Ovary (tissue), 9 donors: ENCODE results near the gene ZNF32. TPM values are rescaled to one million over a fixed set of nuclear protein-coding genes. Genes with fewer than 3 reads are reported as not detected.

Experiments used
- DNase-seq, 5 donors: peaks; one replicate each; pipeline ENCODE4 v3.0.0-alpha.2; 2019 to 2020
- H3K27ac ChIP-seq, 2 donors: fragments of 200-600 bp; one replicate each; pipeline versions ENCODE4 v1.5.1 to v1.8.0; 2019 to 2022
- H3K27me3 ChIP-seq: fragments of 200-600 bp; one replicate; pipeline ENCODE4 v1.8.0; 2022
- H3K36me3 ChIP-seq: fragments of 200-600 bp; sonication (generic); one replicate; pipeline ENCODE4 v1.5.1; 2019
- H3K4me1 ChIP-seq: one replicate; pipeline ENCODE4 v1.8.1; 2013; ENCODE audit warnings: mild to moderate bottlenecking, moderate library complexity; ENCODE audit not compliant: insufficient read depth
- H3K4me3 ChIP-seq: fragments of 200-600 bp; sonication (generic); one replicate; pipeline ENCODE4 v1.5.1; 2017
- H3K9me3 ChIP-seq, 2 donors: fragments of 200-600 bp in 1 of 2; sonication (generic) in 1 of 2; one replicate each; pipeline versions ENCODE4 v1.5.1 to v1.8.1; 2013 to 2019; ENCODE audit warnings: mild to moderate bottlenecking in 1 of 2, moderate library complexity in 1 of 2
- EP300 ChIP-seq: sonication (generic); formaldehyde crosslinking; IDR thresholded peaks from one replicate; pipeline ENCODE4 v1.6.1; 2017; ENCODE audit warnings: antibody characterized with exemption
- POLR2A ChIP-seq: fragments of 450-650 bp; IDR thresholded peaks from one replicate; pipeline ENCODE4 v1.6.1; 2017; ENCODE audit warnings: antibody characterized with exemption, mild to moderate bottlenecking, moderate library complexity
- WGBS, 3 donors: extraction: QIAGEN DNeasy Blood & Tissue Kit in 1 of 3; methylation state at CpG; one replicate each; pipeline versions ENCODE4 v1.1.5 to v1.1.7; 2013 to 2017; 5-methylcytosine and 5-hydroxymethylcytosine counted together
- intact Hi-C, 4 donors: fragments of 100-400 bp; cut with DNase I; formaldehyde crosslinking; loops; one replicate each; pipeline versions ENCODE4 v1.11.0 to v1.15.1; 2022 to 2023
- polyA plus RNA-seq, 2 donors: library from polyadenylated mRNA; stranded (reverse); fragments of 200-250 nt in 1 of 2; fragments of 350-450 nt in 1 of 2; fragmentation: Illumina TruSeq in 1 of 2; extraction: RNeasy Lipid Tissue Mini Kit (QIAGEN cat#74804) in 1 of 2; gene quantifications; one replicate each; pipeline ENCODE4 v1.2.3, GENCODE V29; 2013 to 2014
- total RNA-seq, 7 donors: library from RNA; depleted of rRNA in 2 of 7; stranded (reverse); fragments of >200 nt in 2 of 7; fragmentation: NEBNext Ultra II Directional in 3 of 7; extraction: Animal tissue kit (Norgen Biotek cat#: 25700) in 3 of 7; gene quantifications; one replicate each; pipeline versions ENCODE4 v1.1.0 to v1.2.4, GENCODE V29; 2016 to 2023
- TF ChIP-seq, protein P1 (sequence below), 3 donors: fragments of 450-650 bp in 2 of 3; fragments of 200-600 bp in 1 of 3; IDR thresholded peaks; one replicate each; pipeline versions ENCODE4 v1.5.1 to v1.8.0; 2016 to 2022; ENCODE audit warnings: antibody characterized with exemption in 3 of 3, mild to moderate bottlenecking in 1 of 3
- donor health status: DM: no; HTN: no; CAD: no; lungs with moderate emphysema.
- donor health status: DM: no; HTN: no; CAD: no.
- donor health status: Bipolar disorder and iron deficiency.
- donor health status: DM: yes; HTN: yes; CAD: no.
- donor health status: DM: no; HTN: no; CAD: no.
- donor health status: DM: yes; HTN: yes; CAD: no.

ZNF32 gene
- total and polyA plus RNA-seq, 9 donors = 31.8 to 73.1 (median 53.5) TPM

GRCh38 chr10:43688348-43688892, 39.7 kb upstream of the ZNF32 start:
- H3K4me1 ChIP-seq = peaks cover 10% of the 10 kb centered on the region
- no peak overlapping the region for H3K4me3 ChIP-seq
- no peaks in the 10 kb centered on the region for H3K27me3 ChIP-seq
- TF ChIP-seq EP300 = no peak
- TF ChIP-seq, protein P1, sequence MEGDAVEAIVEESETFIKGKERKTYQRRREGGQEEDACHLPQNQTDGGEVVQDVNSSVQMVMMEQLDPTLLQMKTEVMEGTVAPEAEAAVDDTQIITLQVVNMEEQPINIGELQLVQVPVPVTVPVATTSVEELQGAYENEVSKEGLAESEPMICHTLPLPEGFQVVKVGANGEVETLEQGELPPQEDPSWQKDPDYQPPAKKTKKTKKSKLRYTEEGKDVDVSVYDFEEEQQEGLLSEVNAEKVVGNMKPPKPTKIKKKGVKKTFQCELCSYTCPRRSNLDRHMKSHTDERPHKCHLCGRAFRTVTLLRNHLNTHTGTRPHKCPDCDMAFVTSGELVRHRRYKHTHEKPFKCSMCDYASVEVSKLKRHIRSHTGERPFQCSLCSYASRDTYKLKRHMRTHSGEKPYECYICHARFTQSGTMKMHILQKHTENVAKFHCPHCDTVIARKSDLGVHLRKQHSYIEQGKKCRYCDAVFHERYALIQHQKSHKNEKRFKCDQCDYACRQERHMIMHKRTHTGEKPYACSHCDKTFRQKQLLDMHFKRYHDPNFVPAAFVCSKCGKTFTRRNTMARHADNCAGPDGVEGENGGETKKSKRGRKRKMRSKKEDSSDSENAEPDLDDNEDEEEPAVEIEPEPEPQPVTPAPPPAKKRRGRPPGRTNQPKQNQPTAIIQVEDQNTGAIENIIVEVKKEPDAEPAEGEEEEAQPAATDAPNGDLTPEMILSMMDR (IDR thresholded peaks at IDR 0.05) = no peak
- no peak for TF ChIP-seq POLR2A
- no peaks in the 10 kb centered on the region for H3K9me3 ChIP-seq
- H3K36me3 ChIP-seq = no peaks in the 10 kb centered on the region
- H3K27ac ChIP-seq = no peak overlapping the region
- WGBS, 3 donors = 94 to 97% (median 95%) methylated on average over 16 of the region's 16 CpGs
- no peak for DNase-seq
- intact Hi-C loops = no loop called here

GRCh38 chr10:43687373-43687772, 38.7 kb upstream of the ZNF32 start:
- no peaks in the 10 kb centered on the region for H3K9me3 ChIP-seq
- DNase-seq = no peak
- no peak overlapping the region for H3K4me3 ChIP-seq
- H3K36me3 ChIP-seq = no peaks in the 10 kb centered on the region
- 89 to 91% (median 90%) methylated on average over 7 of the region's 7 CpGs for WGBS, 3 donors
- H3K27ac ChIP-seq = no peak overlapping the region
- H3K27me3 ChIP-seq = no peaks in the 10 kb centered on the region
- TF ChIP-seq, protein P1 (IDR thresholded peaks at IDR 0.05) = no peak
- TF ChIP-seq POLR2A (no peak), EP300 (no peak)
- intact Hi-C loops = no loop called here
- peaks cover 9% of the 10 kb centered on the region for H3K4me1 ChIP-seq

DNA sequence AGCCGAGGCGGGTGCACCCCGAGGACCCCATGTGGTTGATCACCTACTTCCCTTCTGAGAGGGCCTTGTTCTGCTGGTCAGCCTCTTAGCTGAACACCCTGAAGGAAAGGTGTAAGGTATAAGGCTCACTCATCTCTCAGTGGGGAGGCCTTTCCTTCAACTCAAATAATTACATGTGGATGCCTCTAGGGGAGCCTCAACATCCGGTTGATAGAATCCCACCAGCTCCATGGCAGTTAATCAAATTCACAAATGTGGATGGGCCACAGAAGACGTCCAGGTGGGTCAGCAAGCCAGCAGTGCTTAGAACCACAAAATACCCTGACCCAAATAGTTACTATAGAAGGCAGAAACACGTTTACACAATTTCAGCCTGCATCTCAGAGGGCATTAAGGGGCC, 37.7 kb upstream of the ZNF32 start:
- TF ChIP-seq EP300 (no peak), POLR2A (no peak)
- TF ChIP-seq, protein P1 (IDR thresholded peaks at IDR 0.05) = no peak
- Histone ChIP-seq H3K27me3 (no peaks in the 10 kb centered on the region), H3K27ac (no peak overlapping the region), H3K4me1 (peaks cover 5% of the 10 kb centered on the region), H3K9me3 (no peaks in the 10 kb centered on the region), H3K4me3 (no peak overlapping the region), H3K36me3 (no peaks in the 10 kb centered on the region)
- WGBS, 3 donors = 81 to 87% (median 82%) methylated on average over 6 of the region's 6 CpGs
- intact Hi-C loops = no loop called here
- DNase-seq = no peak

GRCh38 chr10:43685744-43686143, 37.1 kb upstream of the ZNF32 start:
- Histone ChIP-seq H3K9me3 (no peaks in the 10 kb centered on the region), H3K4me1 (peaks cover 5% of the 10 kb centered on the region), H3K27ac (no peak overlapping the region), H3K4me3 (no peak overlapping the region), H3K36me3 (no peaks in the 10 kb centered on the region), H3K27me3 (no peaks in the 10 kb centered on the region)
- WGBS, 3 donors = 79 to 91% (median 80%) methylated on average over 8 of the region's 8 CpGs
- TF ChIP-seq POLR2A (no peak), EP300 (no peak)
- TF ChIP-seq, protein P1 (IDR thresholded peaks at IDR 0.05) = no peak
- intact Hi-C loops = no loop called here
- DNase-seq = no peak

GRCh38 chr10:43684292-43684559, 35.5 kb upstream of the ZNF32 start:
- no peaks in the 10 kb centered on the region for H3K9me3 ChIP-seq
- H3K4me3 ChIP-seq = no peak overlapping the region
- no peak for DNase-seq
- H3K36me3 ChIP-seq = no peaks in the 10 kb centered on the region
- intact Hi-C loops = no loop called here
- no peak overlapping the region for H3K27ac ChIP-seq
- no peaks in the 10 kb centered on the region for H3K27me3 ChIP-seq
- TF ChIP-seq POLR2A (no peak), EP300 (no peak)
- TF ChIP-seq, protein P1 (IDR thresholded peaks at IDR 0.05) = no peak
- H3K4me1 ChIP-seq = peaks cover 1% of the 10 kb centered on the region
